GM12878 (cell line): ENCODE data around the gene EIF3A. TPM values are rescaled to one million over a fixed set of nuclear protein-coding genes. Genes with fewer than 3 reads are reported as not detected.
A peak's percentile ranks its signal among the peaks of the same experiment; 100 is the strongest.

Experiments
- FOXM1 ChIP-seq: IDR thresholded peaks from 2 replicates; pipeline ENCODE4 v1.6.1; 2012; ENCODE audit warnings: low read depth, mild to moderate bottlenecking, inconsistent platforms, low read length, moderate library complexity
- HDGF ChIP-seq: fragments of 450-650 bp; IDR thresholded peaks from 2 replicates; pipeline ENCODE4 v1.6.1; 2016; ENCODE audit warnings: antibody characterized with exemption
- NBN ChIP-seq: fragments of 450-650 bp; IDR thresholded peaks from 2 replicates; pipeline ENCODE4 v1.6.1; 2016
- POLR2AphosphoS2 ChIP-seq: IDR thresholded peaks from 2 replicates; pipeline ENCODE4 v1.6.1; 2011; ENCODE audit warnings: low read depth, mild to moderate bottlenecking, low read length, improper control_type of control experiment, moderate library complexity
- SMAD1 ChIP-seq: fragments of 450-650 bp; IDR thresholded peaks from 2 replicates; pipeline ENCODE4 v1.6.1; 2018; ENCODE audit warnings: mild to moderate bottlenecking, low read depth; ENCODE audit not compliant: partially characterized antibody
- SMC3 ChIP-seq: IDR thresholded peaks from 2 replicates; pipeline ENCODE4 v1.6.1; 2011; ENCODE audit warnings: low read length, improper control_type of control experiment, borderline replicate concordance
- ZNF622 ChIP-seq: fragments of 450-650 bp; IDR thresholded peaks from 2 replicates; pipeline ENCODE4 v1.6.1; 2017; ENCODE audit warnings: mild to moderate bottlenecking, inconsistent platforms
- polyA plus RNA-seq, 11 experiments: library from polyadenylated mRNA; depleted of rRNA in 4 of 11; unstranded in 6 of 11; stranded (reverse) in 5 of 11; fragments of >200 nt; fragmentation: Nextera tagmentation in 4 of 11; fragmentation: Illumina TruSeq in 1 of 11; extraction: Ambion mirVana in 4 of 11; extraction: Trizol in 1 of 11; gene quantifications; 1 replicate in 1 of 11; 2 replicates in 10 of 11; pipeline versions ENCODE4 v1.2.1 to v1.2.3, GENCODE V29; 2011 to 2016; ENCODE audit warnings: inconsistent platforms in 2 of 11, missing spikeins in 2 of 11, low read depth in 1 of 11
- total RNA-seq, 4 experiments: library from RNA; depleted of rRNA in 3 of 4; stranded (reverse); fragments of >200 nt in 3 of 4; fragmentation: Illumina TruSeq in 1 of 4; extraction: Trizol in 1 of 4; gene quantifications; 2 replicates each; pipeline versions ENCODE4 v1.2.1 to v1.2.3, GENCODE V29; 2013 to 2021
- TF ChIP-seq, protein P1 (sequence below): IDR thresholded peaks from 2 replicates; pipeline ENCODE4 v1.6.1; 2012; ENCODE audit warnings: low read depth, low read length, improper control_type of control experiment
- TF ChIP-seq, protein P2 (sequence below): IDR thresholded peaks from 2 replicates; pipeline ENCODE4 v1.6.1; 2012; ENCODE audit warnings: mild to moderate bottlenecking, low read depth, low read length

The EIF3A gene
- total and polyA plus RNA-seq, 10 of the 15 experiments (the other 5 are each of a cell fraction or from before 2014, with no cell fraction given), result 42.3 to 195 (median 96.3) TPM

DNA sequence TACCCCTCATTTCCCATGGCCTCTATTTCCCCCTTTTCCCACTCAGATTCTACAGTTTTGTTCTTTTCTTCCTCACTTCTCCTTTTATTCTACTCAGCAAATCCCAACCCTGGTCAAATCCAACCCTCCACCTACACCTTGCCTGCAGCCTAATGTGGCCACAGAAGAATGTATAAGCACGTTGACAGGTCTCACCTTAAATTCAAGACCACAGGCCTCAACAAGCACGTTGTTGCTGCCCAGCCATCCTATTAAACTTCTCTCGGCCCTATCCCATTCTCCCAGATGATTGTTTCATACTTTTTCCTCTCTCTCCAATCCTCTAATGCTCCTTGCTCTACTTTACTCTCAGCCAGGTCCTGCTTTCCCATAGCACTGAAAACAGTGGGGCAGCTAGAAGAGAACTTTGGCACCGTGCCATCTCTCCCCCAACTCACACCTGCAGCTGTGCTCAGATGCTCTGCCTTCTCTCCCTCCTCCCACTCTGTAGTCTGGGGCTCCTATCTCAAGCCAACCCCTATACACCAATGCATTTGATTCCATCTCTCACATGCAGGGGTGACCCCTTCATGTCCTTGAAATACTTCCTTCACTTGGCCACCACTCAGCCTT is 6.8 kb upstream of the EIF3A start (continued):
- TF ChIP-seq HDGF (0 out of 2 replicates have a peak, but pooled peaks have one; percentile 17), SMAD1 (no peak), SMC3 (no peak), NBN (0 out of 2 replicates have a peak, but pooled peaks have one; percentile 25), POLR2AphosphoS2 (no peak), ZNF622 (no peak), FOXM1 (no peak)
- TF ChIP-seq, protein P1, sequence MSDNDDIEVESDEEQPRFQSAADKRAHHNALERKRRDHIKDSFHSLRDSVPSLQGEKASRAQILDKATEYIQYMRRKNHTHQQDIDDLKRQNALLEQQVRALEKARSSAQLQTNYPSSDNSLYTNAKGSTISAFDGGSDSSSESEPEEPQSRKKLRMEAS, result no peak
- TF ChIP-seq, protein P2, sequence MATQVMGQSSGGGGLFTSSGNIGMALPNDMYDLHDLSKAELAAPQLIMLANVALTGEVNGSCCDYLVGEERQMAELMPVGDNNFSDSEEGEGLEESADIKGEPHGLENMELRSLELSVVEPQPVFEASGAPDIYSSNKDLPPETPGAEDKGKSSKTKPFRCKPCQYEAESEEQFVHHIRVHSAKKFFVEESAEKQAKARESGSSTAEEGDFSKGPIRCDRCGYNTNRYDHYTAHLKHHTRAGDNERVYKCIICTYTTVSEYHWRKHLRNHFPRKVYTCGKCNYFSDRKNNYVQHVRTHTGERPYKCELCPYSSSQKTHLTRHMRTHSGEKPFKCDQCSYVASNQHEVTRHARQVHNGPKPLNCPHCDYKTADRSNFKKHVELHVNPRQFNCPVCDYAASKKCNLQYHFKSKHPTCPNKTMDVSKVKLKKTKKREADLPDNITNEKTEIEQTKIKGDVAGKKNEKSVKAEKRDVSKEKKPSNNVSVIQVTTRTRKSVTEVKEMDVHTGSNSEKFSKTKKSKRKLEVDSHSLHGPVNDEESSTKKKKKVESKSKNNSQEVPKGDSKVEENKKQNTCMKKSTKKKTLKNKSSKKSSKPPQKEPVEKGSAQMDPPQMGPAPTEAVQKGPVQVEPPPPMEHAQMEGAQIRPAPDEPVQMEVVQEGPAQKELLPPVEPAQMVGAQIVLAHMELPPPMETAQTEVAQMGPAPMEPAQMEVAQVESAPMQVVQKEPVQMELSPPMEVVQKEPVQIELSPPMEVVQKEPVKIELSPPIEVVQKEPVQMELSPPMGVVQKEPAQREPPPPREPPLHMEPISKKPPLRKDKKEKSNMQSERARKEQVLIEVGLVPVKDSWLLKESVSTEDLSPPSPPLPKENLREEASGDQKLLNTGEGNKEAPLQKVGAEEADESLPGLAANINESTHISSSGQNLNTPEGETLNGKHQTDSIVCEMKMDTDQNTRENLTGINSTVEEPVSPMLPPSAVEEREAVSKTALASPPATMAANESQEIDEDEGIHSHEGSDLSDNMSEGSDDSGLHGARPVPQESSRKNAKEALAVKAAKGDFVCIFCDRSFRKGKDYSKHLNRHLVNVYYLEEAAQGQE, result no peak
